ENCODE measurements around the gene PSMG4.
A peak's percentile ranks its signal among the peaks of the same experiment; 100 is the strongest.
"Not testable (repeated sequence)": the region's sequence is repeated elsewhere in the genome, so short reads cannot be mapped to it uniquely, and the experiment has no call there.

The PSMG4 gene

DNA sequence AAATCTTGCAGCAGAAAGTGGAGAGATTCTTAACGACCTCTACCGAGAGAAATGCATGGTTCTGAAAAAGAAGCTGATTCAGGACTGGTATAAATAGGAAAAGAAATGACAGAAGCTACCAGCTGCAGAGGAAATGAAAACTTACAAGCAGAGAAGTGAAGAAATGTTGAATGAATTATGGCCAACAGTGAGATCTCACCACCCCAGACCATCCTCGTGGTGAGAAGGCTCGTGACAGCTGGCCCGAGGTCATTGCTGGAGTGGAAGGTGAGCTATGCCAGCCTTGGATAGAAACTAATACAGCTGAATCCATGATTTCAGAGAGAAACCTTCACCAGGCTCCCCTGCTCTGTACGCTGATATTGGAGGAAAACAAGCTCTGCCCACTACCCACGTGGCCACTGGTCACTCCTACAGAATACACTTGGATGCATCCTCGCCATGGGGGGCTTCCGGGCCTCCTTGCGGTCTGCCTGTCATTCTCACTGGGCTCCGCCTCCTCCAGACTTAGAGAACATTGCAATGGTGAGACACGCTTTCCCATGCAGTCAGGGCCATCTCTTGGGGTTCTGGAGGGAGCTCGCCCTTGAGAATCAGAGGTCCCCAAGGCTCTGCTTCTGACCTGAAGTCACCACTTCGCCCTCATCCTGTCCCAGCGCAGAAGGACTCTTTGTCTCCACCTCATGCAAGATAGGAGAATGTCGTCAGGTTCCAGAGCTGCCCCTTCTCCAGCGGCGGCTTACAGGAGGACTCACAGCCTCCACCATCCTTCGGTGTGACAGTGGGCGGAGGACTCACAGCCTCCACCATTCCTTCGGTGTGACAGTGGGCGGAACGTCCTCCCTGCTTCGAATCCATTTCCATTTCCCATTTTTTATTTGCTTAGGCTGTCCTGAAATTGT lies 20.7 kb upstream of the PSMG4 start:
- intact Hi-C loops (cut with DNase I; ENCODE audit: low total_unique reads) = no loop called here
- Histone ChIP-seq H3K4me1 (no peaks in the 10 kb centered on the region), H3K9me3 (no peaks in the 10 kb centered on the region), H3K27ac (no peak overlapping the region), H3K36me3 (no peaks in the 10 kb centered on the region), H3K27me3 (peaks cover 0 to 44% of the 10 kb centered on the region in 2 donors), H3K4me3 (no peak overlapping the region)
- TF ChIP-seq, protein P1, sequence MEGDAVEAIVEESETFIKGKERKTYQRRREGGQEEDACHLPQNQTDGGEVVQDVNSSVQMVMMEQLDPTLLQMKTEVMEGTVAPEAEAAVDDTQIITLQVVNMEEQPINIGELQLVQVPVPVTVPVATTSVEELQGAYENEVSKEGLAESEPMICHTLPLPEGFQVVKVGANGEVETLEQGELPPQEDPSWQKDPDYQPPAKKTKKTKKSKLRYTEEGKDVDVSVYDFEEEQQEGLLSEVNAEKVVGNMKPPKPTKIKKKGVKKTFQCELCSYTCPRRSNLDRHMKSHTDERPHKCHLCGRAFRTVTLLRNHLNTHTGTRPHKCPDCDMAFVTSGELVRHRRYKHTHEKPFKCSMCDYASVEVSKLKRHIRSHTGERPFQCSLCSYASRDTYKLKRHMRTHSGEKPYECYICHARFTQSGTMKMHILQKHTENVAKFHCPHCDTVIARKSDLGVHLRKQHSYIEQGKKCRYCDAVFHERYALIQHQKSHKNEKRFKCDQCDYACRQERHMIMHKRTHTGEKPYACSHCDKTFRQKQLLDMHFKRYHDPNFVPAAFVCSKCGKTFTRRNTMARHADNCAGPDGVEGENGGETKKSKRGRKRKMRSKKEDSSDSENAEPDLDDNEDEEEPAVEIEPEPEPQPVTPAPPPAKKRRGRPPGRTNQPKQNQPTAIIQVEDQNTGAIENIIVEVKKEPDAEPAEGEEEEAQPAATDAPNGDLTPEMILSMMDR (IDR thresholded peaks at IDR 0.05) = no peak
- DNase-seq = peak in 1 of 2 donors; percentile 63

DNA sequence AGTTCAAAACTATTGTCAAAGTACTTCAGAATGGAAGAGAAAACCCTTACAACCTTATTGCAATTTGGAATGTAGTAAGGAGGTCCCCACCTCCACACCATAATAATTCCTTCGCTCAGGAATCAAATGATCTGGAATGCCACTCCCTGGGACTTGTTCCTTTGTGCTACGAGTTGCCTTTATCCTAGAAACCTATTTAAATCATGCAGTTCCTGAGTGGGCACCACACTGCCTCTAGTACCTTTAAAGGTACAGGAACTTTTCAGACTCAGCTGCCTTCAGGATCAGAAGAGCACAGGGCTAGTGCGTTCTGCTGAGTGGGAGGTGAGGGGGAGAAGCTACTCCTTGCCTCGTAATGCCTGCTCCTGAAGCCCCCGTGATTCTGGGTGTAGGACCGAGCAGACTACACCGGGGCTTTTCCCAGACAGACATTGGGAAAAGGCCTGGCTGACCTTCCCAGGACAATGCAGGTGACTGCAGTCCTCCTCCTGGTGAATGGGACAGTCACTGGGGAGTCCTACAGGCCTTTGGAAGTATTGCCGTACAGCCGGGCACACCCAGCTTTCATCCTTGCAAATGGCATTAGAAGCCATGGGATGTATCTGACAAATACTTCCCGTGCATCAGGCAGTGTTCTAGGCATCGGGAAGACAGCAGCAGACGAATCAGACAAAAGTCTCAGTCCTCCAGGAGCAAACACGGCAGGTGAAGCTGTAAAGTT lies 19.5 kb upstream of the PSMG4 start:
- H3K27ac ChIP-seq = no peak overlapping the region
- no peaks in the 10 kb centered on the region for H3K36me3 ChIP-seq
- intact Hi-C loops (cut with DNase I; ENCODE audit: low total_unique reads) = no loop called here
- DNase-seq = no peak
- TF ChIP-seq, protein P1 (IDR thresholded peaks at IDR 0.05) = no peak
- no peaks in the 10 kb centered on the region for H3K9me3 ChIP-seq
- H3K27me3 ChIP-seq = peaks cover 0 to 40% of the 10 kb centered on the region in 2 donors
- no peak overlapping the region for H3K4me3 ChIP-seq
- H3K4me1 ChIP-seq = no peaks in the 10 kb centered on the region

DNA sequence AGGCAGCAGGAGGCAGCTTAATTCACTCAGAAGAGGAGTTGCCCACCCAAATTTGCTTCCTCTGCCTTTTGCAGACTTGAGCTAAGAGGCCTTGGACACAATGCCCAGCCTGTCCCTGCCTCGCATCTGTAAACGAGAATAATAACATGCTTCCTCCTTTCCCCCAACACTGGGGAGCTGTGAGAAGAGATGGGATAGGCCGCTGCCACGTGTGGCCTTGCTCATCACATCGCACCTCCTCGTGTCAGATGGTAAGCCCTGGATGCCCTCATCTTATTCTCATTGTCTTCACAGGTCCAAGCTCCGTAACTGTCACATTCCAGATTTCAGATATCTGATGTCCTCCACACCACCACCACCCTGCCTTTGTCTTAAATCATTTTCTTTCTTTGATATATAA lies 18.2 kb upstream of the PSMG4 start:
- peaks cover 0 to 27% of the 10 kb centered on the region in 2 donors for H3K27me3 ChIP-seq
- intact Hi-C loops (cut with DNase I; ENCODE audit: low total_unique reads) = loop anchor here (10.0 kb wide), 1 partner anchor 86 kb away; the partner anchor contains the start of gene TUBB2A

DNA sequence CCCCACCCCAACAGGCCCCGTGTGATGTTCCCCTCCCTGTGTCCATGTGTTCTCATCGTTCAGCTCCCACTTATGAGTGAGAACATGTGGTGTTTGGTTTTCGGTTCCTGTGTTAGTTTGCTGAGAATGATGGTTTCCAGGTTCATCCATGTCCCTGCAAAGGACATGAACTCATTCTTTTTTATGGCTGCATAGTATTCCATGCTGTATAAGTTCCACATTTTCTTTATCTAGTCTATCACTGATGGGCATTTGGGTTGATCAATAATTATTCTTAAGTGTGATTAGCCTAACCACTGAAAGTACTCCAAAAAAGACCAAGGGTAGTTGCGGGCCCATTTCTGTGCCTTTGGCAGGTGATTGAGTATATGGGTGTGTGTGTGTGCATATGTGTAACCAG lies 17.0 kb upstream of the PSMG4 start:
- H3K9me3 ChIP-seq, DNase-seq, H3K4me3 ChIP-seq, H3K36me3 ChIP-seq, H3K4me1 ChIP-seq, H3K27ac ChIP-seq: not testable (repeated sequence)
- peaks cover 0 to 18% of the 10 kb centered on the region in 2 donors for H3K27me3 ChIP-seq
- intact Hi-C loops (cut with DNase I; ENCODE audit: low total_unique reads) = loop anchor here (10.0 kb wide), 1 partner anchor 87 kb away; the partner anchor contains the start of gene TUBB2A

More for the DNA sequence above, 18.2 kb upstream of the PSMG4 start:
- no peaks in the 10 kb centered on the region for H3K9me3 ChIP-seq
- no peaks in the 10 kb centered on the region for H3K36me3 ChIP-seq
- no peak for DNase-seq
- H3K27ac ChIP-seq = no peak overlapping the region
- H3K4me1 ChIP-seq = no peaks in the 10 kb centered on the region
- TF ChIP-seq, protein P1 (IDR thresholded peaks at IDR 0.05) = no peak
- H3K4me3 ChIP-seq = no peak overlapping the region

DNA sequence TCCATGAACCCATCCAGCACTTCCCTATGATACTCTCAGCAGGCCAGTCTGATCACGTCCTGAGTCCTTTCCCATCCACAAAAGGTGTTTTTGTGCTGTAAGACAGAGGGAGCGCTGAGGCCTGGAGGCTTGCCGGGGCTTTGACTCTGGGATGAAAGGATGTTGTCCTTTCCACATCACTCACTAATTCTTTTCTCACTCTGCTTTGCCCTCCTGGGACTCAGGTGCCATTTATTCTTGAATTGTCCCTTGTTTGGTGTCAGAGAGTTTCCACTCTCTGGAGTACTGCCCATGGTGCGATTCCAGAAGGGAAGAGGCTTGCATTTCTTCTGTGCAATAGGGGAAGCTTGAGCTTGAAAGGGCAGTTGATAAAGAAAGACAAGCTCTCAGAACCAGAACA lies 16.0 kb upstream of the PSMG4 start:
- H3K27me3 ChIP-seq = peaks cover 0 to 27% of the 10 kb centered on the region in 2 donors
- no peaks in the 10 kb centered on the region for H3K9me3 ChIP-seq
- no peak overlapping the region for H3K4me3 ChIP-seq
- peak in 1 of 2 donors; percentile 3 for DNase-seq
- TF ChIP-seq, protein P1 (IDR thresholded peaks at IDR 0.05) = no peak
- no peaks in the 10 kb centered on the region for H3K36me3 ChIP-seq
- H3K4me1 ChIP-seq = peaks cover 0 to 7% (median 5%) of the 10 kb centered on the region in 4 donors
- intact Hi-C loops (cut with DNase I; ENCODE audit: low total_unique reads) = loop anchor here (10.0 kb wide), 1 partner anchor 88 kb away; the partner anchor contains the start of gene TUBB2A
- H3K27ac ChIP-seq = no peak overlapping the region
